Measurements from ENCODE around the gene CFAP92. TPM values are rescaled to one million over a fixed set of nuclear protein-coding genes. Genes with fewer than 3 reads are reported as not detected.

CFAP92 gene
- total RNA-seq, 1 donor from 2014 or later = 1.2 TPM

DNA sequence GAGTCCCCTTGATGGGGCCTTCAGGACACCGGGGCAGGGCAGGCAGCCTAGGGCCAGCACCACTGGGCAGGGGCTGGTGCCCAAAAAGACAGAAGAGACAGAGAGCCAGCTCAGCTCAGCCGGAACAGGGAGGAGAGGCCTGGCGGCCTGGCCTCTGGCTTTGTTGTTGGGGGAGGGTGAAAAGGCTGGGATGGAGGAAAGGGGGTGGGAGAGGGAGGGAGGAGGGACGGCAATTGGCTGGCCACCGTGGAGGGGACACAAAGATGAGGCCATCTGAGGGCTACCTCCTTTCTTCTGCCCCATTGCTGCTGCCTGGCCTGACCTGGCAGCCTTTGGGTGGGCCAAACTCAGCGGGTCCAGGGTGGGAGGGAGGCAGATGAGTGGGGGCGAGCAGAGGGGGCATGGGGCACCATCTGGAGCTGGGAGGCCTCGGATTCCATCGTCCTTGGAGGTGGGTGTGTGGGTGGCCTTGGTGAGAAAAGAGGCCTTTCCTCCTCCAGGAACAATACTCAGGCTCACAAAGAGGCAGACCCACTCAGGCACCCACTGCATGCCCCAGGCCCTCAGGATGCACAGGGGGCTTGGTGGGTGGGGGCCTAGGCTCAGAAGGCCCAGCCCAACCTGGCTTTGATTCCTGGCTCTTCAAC is 16.6 kb upstream of the CFAP92 start:
- no peak for ATAC-seq
- no peak for DNase-seq (ENCODE audit: low spot score)
- intact Hi-C loops (cut with DNase I) = no loop called here

DNA sequence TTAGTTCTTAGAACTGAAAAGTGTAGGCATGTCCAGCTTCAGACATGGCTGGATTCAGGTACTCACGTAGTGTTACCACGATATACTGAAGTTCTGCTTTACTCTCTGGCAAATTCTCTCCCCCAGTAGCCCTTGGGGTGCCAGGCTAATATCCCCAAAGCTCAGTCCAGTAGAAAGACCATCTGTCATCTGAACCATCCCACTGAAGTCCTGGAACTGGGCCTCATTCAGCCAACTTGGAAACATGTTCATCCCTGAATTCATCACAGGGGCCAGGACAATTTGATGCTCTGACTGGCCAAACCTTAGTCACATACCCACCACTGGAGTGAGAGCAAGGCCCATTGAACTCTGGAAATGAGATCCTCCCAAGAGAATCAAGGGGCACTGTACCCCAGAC is 15.4 kb upstream of the CFAP92 start:
- ATAC-seq = no peak
- DNase-seq (ENCODE audit: low spot score) = no peak
- intact Hi-C loops (cut with DNase I) = no loop called here

GRCh38 chr3:129007792-129008191 is 13.9 kb upstream of the CFAP92 start:
- intact Hi-C loops (cut with DNase I) = no loop called here
- no peak for DNase-seq (ENCODE audit: low spot score)
- ATAC-seq = no peak

DNA sequence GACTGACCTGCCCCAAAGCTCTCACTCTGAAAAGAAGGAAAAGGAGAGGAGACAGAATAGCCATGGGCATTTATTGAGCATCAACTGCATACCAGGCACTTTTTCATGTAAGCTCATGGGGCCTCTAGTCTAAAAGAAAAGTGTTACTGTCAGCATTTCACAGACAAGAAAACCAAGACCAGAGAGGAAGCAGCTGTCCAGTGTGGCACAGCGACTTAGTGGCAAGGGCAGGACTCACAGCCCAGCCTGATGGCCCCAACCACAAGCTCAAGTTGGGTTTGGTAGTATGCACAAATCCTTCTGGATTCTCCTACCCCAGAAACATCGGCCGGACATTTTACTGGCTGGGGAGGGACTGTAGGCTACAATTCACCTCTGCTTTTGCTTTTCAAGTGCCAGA is 13.0 kb upstream of the CFAP92 start:
- DNase-seq (ENCODE audit: low spot score) (no peak), ATAC-seq (no peak)
- intact Hi-C loops (cut with DNase I) = no loop called here

GRCh38 chr3:129005526-129006303 is 11.8 kb upstream of the CFAP92 start:
- intact Hi-C loops (cut with DNase I) = no loop called here
- DNase-seq (ENCODE audit: low spot score) (no peak), ATAC-seq (no peak)

- ATAC-seq (no peak), DNase-seq (ENCODE audit: low spot score) (no peak)
- intact Hi-C loops (cut with DNase I) = no loop called here
Measured at GRCh38 chr3:129004639-129005295, 10.9 kb upstream of the CFAP92 start.

GRCh38 chr3:129003578-129004112 is 9.8 kb upstream of the CFAP92 start:
- ATAC-seq (no peak), DNase-seq (ENCODE audit: low spot score) (no peak)
- intact Hi-C loops (cut with DNase I) = no loop called here

DNA sequence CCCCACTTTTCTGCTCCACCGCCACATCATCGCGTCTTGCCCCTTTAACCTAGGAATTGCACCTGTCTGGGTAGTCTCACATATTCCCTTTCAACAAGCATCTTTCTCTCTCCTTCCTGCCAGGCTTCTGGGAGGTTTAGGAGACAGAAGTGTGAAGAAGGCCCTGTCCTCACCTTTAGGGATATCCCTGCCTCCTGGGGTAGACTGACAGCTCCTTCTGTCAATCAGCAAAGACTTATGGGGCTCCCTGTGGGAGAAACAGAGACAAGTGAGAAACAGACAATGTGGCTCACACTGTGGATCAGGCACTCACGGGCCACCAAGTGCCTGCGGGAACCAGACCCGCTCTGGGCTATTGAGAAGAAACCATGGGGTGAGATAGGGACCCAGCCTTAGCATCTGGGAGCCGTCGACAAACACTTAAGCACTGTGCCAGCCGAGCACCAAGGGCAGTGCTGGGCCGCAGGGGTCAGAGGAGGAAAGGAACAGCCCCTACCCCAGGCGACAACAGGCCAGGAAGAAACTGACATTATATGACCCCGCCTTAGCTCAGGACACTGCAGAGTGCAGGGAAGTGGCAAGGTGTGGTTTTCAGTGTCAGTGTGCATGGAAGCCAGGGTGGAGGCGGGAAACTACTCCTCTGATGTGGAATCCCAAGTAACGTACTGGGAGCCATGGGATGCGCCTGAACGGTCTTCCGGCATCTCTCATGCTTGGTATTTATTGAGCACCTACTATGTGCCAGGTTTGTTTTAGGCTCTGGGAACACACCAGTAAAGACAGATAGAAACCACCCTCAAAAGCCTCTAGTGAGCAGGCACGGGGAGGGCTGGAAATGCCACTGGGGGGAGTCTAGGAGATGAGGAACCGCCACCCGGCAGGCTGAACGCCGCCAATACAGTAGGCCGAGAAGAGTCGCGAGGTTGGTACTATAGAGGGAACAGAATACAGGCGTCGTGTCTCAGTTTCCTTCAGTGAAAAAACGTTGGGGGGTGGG is 9.0 kb upstream of the CFAP92 start:
- intact Hi-C loops (cut with DNase I) = no loop called here
- no peak for ATAC-seq
- no peak for DNase-seq (ENCODE audit: low spot score)

- ATAC-seq = no peak
- intact Hi-C loops (cut with DNase I) = no loop called here
- no peak for DNase-seq (ENCODE audit: low spot score)
Measured at GRCh38 chr3:129001806-129002572, 8.1 kb upstream of the CFAP92 start.

DNA sequence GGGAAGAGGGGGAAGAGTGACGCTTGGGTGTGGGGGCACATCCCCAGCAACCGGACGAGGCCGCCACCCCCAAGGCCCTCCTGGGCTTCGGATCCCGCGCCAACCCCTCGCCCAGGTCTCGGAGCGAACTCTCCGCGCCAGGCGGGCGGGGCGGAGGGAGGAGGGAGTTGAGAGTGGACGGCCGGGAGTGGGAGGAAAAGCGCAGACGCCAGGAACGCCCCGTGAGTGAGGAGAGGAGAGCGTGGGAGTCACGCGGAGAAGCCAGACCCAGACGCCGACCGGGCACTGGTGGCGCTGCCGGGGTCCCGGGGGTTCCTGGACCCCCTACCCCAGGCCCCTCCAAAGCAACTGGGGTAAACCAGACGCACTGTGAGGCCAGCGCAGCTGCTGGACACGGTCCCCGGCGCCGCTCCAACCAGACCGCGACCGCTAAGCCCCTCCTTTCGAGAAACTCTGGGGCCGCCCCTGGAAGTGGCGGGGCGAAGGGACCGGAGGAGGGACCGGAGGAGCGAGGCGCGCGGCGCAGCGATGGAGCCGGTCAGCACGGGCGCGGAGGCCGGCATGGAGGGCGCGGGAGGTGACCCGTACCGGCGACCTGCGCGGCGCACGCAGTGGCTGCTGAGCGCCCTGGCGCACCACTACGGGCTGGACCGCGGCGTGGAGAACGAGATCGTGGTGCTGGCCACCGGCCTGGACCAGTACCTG is 7.4 kb upstream of the CFAP92 start, which contains the start of gene EFCC1:
TSS of gene EFCC1 (plus strand) at position 204 of the 705 bp plus-strand sequence. CDS start at position 529, 325 bp downstream.
- intact Hi-C loops (cut with DNase I) = no loop called here
- peak; percentile 83 for ATAC-seq
- no peak for DNase-seq (ENCODE audit: low spot score)

- DNase-seq (ENCODE audit: low spot score) = no peak
- ATAC-seq = peak; percentile 11
- intact Hi-C loops (cut with DNase I) = no loop called here
Measured at GRCh38 chr3:129000742-129001100, 6.8 kb upstream of the CFAP92 start.

GRCh38 chr3:128999102-128999501 is 5.2 kb upstream of the CFAP92 start:
- intact Hi-C loops (cut with DNase I) = no loop called here
- DNase-seq (ENCODE audit: low spot score) = no peak
- no peak for ATAC-seq

DNA sequence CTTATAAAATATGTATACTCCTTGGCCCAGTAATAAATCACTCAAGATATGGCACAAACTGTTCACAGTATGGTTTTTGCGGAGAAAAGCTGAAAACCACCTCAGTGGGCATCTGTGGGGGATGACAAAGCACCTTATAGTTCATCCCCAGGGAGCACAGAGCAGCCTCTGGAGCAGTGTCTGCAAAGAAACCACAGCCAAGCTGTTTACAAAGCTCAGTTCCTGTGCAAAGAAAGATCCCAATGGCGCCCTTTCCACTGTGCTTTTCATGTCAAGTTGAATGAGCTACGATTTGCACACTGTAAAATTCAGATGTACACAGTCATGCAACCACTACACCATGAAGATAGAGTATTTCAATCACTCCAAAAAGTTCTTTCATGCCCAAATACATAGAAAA is 4.7 kb upstream of the CFAP92 start:
- intact Hi-C loops (cut with DNase I) = no loop called here
- ATAC-seq = no peak
- no peak for DNase-seq (ENCODE audit: low spot score)

GRCh38 chr3:128997486-128998133 is 3.7 kb upstream of the CFAP92 start:
- DNase-seq (ENCODE audit: low spot score) (no peak), ATAC-seq (no peak)
- intact Hi-C loops (cut with DNase I) = no loop called here

DNA sequence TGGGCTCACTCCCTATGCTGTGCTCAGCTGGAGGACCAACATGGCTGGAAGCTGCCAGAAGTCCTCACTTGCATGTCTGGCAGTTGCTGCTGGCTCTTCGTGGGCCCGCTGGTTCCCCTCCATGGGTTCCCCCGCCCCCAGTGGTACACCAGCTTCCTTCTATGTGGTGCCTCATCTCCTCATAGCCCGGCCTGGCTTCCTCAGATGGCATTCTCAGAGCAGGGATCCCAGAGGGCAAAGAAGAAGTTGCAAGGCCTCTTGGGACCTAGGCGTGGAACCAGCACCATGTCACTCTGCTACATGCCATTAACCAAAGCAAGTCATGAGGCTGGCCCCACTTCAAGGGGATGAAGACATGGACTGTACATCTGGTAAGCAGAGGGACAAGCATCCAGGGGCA is 2.9 kb upstream of the CFAP92 start:
- ATAC-seq = no peak
- intact Hi-C loops (cut with DNase I) = no loop called here
- DNase-seq (ENCODE audit: low spot score) = no peak

DNA sequence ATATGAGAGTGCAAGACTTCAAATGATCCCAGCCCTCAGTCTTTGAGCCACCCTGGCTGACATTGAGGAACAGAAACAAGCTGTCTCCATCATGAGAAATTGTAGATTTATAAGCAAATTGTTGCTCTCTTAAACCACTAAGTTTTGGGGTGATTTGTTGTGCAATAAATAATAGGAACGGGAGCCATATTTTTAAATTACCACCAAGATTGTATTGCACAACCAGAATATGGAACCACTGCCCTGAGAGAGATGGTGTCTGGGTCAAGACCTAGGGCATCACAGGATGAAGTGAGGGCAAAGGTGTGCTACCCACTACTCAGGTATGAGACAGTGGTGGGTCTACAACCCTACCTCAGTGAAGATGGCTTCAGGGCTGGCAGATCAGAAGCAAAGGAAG is 2.3 kb upstream of the CFAP92 start:
- no peak for DNase-seq (ENCODE audit: low spot score)
- ATAC-seq = no peak
- intact Hi-C loops (cut with DNase I) = no loop called here

DNA sequence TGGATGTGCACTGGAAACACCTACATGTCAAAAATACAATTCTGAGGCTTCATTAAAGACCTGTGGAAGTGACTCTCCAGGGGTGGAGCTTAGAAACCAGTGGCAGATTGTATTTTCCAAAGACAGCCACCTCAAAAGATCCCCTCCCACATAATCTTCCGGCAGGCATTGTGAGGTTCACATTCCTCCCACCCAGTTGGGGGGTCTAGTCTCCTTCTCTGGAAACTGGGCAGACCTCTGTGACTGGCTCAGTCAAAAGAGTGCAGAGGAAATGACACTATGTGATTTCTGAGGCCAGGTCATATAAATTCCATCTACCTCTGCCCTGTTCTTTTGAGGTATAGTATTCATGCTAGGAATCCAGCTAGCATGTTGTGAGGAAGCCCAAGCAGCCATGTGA is 1.9 kb upstream of the CFAP92 start:
- DNase-seq (ENCODE audit: low spot score) = no peak

More for the DNA sequence above, 1.9 kb upstream of the CFAP92 start:
- ATAC-seq = no peak
- intact Hi-C loops (cut with DNase I) = no loop called here
